AG04450 (cell line): ENCODE results near the gene DHRS9. TPM values are rescaled to one million over a fixed set of nuclear protein-coding genes. Genes with fewer than 3 reads are reported as not detected.
A peak's percentile ranks its signal among the peaks of the same experiment; 100 is the strongest.
"Not testable (repeated sequence)": the region's sequence is repeated elsewhere in the genome, so short reads cannot be mapped to it uniquely, and the experiment has no call there.

Experiments used
- CTCF ChIA-PET: fragments of 300-600, 350-600 bp; formaldehyde crosslinking; extraction: SDS; loops from one replicate; lab custom pipeline; 2022; ENCODE audit warnings: antibody characterized with exemption, inconsistent platforms; lab: Charles Lee
- POLR2A ChIA-PET: fragments of 350-600 bp; formaldehyde crosslinking; extraction: SDS; loops from one replicate; lab custom pipeline; 2021; ENCODE audit warnings: antibody characterized with exemption, inconsistent platforms; lab: Yijun Ruan, JAX
- DNase-seq: peaks from one replicate; pipeline ENCODE4 v3.0.0-alpha.2; 2011; ENCODE audit warnings: low read depth, low spot score
- H3K27ac ChIP-seq: one replicate; pipeline ENCODE4 v1.5.1; 2012; ENCODE audit warnings: low read depth, low read length, control low read depth
- H3K27me3 ChIP-seq: one replicate; pipeline ENCODE4 v1.6.0; 2012; ENCODE audit warnings: low read length; ENCODE audit not compliant: control insufficient read depth, insufficient read depth
- H3K4me3 ChIP-seq: 2 replicates; pipeline ENCODE4 v1.5.1; 2011; ENCODE audit warnings: mild to moderate bottlenecking, low read depth, low read length, control low read depth
- H3K9me3 ChIP-seq: 2 replicates; pipeline ENCODE4 v1.5.1; 2012; ENCODE audit warnings: low read length; ENCODE audit not compliant: control insufficient read depth, insufficient read depth
- polyA plus RNA-seq: library from polyadenylated mRNA; depleted of rRNA; stranded (reverse); fragments of >200 nt; gene quantifications from 2 replicates; pipeline ENCODE4 v1.2.3, GENCODE V29; 2011
- TF ChIP-seq, protein P1 (sequence below): IDR thresholded peaks from 2 replicates; pipeline ENCODE4 v1.5.1; 2011; ENCODE audit warnings: low read depth, low read length, control low read depth, inconsistent platforms

Gene DHRS9
- polyA plus RNA-seq, 1 experiment = not detected

DNA sequence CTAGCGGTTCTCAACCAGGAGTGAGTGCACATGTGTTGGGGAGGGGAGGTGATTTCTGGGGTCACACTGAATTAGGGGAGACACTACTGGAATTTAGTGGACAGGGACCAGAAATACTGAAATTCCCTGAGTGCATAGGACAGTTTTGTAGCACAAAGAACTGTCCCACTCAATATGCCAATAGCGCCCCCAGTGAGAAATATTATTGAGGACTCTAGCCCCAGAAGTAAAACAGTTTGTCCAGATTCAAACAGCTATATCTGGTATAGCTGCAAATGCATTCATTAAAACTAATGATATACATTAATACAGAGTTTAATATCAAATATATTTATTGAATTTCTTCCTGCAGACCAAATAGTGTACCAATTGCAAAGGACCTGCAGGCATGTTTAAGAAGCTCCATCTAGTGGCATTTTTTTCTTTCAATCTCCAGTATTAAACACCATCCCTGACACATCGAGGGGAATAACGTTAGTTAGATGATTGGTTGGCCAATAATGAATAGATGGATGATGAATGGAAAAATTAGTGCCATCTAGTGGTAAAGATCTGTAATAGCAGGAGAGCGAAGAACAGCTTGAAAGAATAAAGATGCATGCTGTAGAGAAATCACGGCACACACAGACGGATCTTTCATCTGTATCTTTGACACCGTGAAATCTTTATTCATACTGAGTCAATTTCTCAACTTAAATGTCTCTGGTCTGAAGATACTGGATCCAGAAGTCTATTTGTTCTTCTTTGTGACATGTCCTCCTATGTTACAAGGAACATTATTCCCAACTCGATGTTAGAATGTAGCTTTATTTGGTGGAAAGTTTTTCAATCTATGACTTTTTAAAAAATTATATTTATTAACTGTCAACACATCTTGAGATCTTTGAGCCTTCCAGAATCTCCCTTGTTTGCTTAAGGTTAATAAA is 62.5 kb downstream of the DHRS9 start:
- no peak overlapping the region for H3K4me3 ChIP-seq
- no peak overlapping the region for H3K27ac ChIP-seq
- POLR2A ChIA-PET = no interaction called here
- H3K9me3 ChIP-seq = no peaks in the 10 kb centered on the region
- TF ChIP-seq, protein P1, sequence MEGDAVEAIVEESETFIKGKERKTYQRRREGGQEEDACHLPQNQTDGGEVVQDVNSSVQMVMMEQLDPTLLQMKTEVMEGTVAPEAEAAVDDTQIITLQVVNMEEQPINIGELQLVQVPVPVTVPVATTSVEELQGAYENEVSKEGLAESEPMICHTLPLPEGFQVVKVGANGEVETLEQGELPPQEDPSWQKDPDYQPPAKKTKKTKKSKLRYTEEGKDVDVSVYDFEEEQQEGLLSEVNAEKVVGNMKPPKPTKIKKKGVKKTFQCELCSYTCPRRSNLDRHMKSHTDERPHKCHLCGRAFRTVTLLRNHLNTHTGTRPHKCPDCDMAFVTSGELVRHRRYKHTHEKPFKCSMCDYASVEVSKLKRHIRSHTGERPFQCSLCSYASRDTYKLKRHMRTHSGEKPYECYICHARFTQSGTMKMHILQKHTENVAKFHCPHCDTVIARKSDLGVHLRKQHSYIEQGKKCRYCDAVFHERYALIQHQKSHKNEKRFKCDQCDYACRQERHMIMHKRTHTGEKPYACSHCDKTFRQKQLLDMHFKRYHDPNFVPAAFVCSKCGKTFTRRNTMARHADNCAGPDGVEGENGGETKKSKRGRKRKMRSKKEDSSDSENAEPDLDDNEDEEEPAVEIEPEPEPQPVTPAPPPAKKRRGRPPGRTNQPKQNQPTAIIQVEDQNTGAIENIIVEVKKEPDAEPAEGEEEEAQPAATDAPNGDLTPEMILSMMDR = peak; percentile 79
- DNase-seq = no peak
- CTCF ChIA-PET = interaction anchor here (0.7 to 2.9 kb wide), 27 partner anchors 9 to 1020 kb away, joined by 3 to 61 read pairs (median 4); no protein-coding TSS in a partner anchor
- H3K27me3 ChIP-seq = no peaks in the 10 kb centered on the region

DNA sequence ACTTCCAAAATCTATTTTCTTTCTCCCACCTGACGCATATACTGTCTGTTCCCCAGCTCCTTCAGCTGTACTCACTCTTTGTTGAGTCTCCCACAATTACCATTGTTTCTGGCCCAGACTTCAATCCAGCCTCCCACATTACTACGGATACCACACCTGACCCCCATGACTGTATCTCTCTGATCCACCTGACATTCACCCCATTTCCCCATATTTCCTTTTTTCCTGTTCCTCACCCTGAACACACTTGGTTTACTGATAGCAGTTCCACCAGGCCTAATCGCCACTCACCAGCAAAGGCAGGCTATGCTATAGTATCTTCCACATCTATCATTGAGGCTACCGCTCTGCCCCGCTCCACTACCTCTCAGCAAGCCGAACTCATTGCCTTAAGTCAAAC is 64.9 kb downstream of the DHRS9 start:
- H3K27me3 ChIP-seq, H3K4me3 ChIP-seq, POLR2A ChIA-PET, DNase-seq, CTCF ChIA-PET, H3K9me3 ChIP-seq, H3K27ac ChIP-seq: not testable (repeated sequence)

DNA sequence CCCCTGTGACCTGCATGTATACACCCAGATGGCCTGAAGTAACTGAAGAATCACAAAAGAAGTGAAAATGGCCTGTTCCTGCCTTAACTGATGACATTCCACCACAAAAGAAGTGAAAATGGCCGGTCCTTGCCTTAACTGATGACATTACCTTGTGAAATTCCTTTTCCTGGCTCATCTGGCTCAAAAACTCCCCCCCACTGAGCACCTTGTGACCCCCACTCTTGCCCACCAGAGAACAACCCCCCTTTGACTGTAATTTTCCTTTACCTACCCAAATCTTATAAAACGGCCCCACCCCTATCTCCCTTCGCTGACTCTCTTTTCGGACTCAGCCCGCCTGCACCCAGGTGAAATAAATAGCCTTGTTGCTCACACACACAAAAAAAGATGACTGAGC is 67.1 kb downstream of the DHRS9 start:
- CTCF ChIA-PET = not testable (repeated sequence)

DNA sequence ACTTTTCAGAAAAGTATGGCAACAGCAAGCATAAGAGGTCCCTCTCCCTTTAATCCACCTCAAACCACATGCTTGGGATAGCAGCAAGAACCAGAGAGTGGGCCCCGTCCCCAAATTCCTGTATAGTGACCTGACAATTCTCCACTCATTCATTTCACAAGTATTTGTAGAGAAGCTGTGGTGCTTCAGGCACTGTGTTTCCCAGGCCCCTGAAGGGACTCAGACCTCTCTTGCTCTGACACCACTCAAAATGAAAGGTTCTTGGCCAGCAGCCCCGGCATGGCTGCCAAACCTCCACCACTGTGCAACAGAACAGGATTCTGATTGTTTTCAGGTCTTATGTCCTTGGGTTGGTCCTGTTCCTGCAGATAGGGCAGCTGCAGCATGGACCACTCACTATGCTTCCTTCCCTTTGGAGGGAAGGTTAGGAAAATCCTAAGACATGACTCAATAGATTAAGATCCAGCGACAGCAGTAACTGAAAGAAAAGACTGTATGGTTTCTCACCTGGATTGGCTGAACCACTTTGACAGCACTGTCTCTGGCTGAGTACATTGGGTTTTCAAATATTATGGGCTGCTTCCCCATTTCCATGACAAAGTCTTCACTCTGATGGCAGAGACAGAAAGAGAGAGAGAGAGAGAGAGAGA is 67.6 kb downstream of the DHRS9 start:
- ChIA-PET CTCF (no interaction called here), POLR2A (no interaction called here)
- H3K4me3 ChIP-seq = no peak overlapping the region
- no peak overlapping the region for H3K27ac ChIP-seq
- H3K27me3 ChIP-seq = no peaks in the 10 kb centered on the region
- no peak for DNase-seq
- TF ChIP-seq, protein P1 = no peak
- H3K9me3 ChIP-seq = no peaks in the 10 kb centered on the region

More for the DNA sequence above, 67.1 kb downstream of the DHRS9 start:
- POLR2A ChIA-PET, H3K27me3 ChIP-seq, DNase-seq, H3K27ac ChIP-seq, H3K4me3 ChIP-seq, H3K9me3 ChIP-seq: not testable (repeated sequence)

DNA sequence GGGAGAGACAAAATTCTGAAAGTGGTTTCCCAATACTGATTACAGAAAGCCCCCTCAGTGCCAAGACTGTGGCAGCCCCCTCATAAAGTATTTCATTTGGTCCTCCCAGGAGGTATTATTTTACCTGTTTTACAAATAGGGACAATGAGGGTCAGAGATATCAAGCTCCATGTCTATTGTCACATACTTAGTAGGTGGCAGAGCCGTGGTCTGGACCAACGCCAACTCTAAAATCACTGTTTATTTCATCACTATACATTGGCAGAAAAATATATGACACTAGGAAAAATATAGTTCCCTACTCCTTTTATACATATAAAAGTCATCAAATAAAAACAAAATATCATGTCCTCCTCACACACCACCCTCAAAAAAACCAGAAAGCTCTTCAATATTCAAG is 68.6 kb downstream of the DHRS9 start:
- H3K27me3 ChIP-seq = no peaks in the 10 kb centered on the region
- POLR2A ChIA-PET = interaction anchor here (1.1 kb wide), 1 partner anchor 28 kb away, joined by 5 read pairs; no protein-coding TSS in a partner anchor

More for the DNA sequence above, 68.6 kb downstream of the DHRS9 start:
- DNase-seq = no peak
- TF ChIP-seq, protein P1 = no peak
- H3K27ac ChIP-seq = no peak overlapping the region
- CTCF ChIA-PET = no interaction called here
- H3K4me3 ChIP-seq = no peak overlapping the region
- H3K9me3 ChIP-seq = no peaks in the 10 kb centered on the region
